Breast epithelium (tissue), 4 donors: ENCODE results near the gene OR8B8. TPM values are rescaled to one million over a fixed set of nuclear protein-coding genes. Genes with fewer than 3 reads are reported as not detected.
"Not testable (repeated sequence)": the region's sequence is repeated elsewhere in the genome, so short reads cannot be mapped to it uniquely, and the experiment has no call there.

Experiments used
- DNase-seq, 2 donors: peaks; one replicate each; pipeline ENCODE4 v3.0.0-alpha.2; 2019; ENCODE audit warnings: low spot score in 2 of 2
- H3K27ac ChIP-seq, 2 donors: fragments of 200-600 bp; sonication (generic) in 1 of 2; one replicate each; pipeline ENCODE4 v1.5.1; 2016 to 2019; ENCODE audit warnings: mild to moderate bottlenecking in 1 of 2
- H3K27me3 ChIP-seq, 2 donors: fragments of 200-600 bp; sonication (generic) in 1 of 2; one replicate each; pipeline versions ENCODE4 v1.5.1 to v1.6.0; 2017 to 2019; ENCODE audit warnings: control low read depth in 1 of 2, mild to moderate bottlenecking in 1 of 2
- H3K36me3 ChIP-seq: fragments of 200-600 bp; one replicate; pipeline ENCODE4 v1.5.1; 2019
- H3K4me1 ChIP-seq, 2 donors: fragments of 200-600 bp; sonication (generic); one replicate each; pipeline ENCODE4 v1.5.1; 2016 to 2019; ENCODE audit warnings: control low read depth in 1 of 2
- H3K4me3 ChIP-seq, 3 donors: fragments of 200-600 bp; sonication (generic); 1 replicate in 2 of 3; 2 replicates in 1 of 3; pipeline ENCODE4 v1.5.1; 2016 to 2019; ENCODE audit warnings: mild to moderate bottlenecking in 3 of 3, moderate library complexity in 2 of 3
- H3K9me3 ChIP-seq, 2 donors: fragments of 200-600 bp; sonication (generic) in 1 of 2; one replicate each; pipeline ENCODE4 v1.5.1; 2016 to 2019; ENCODE audit warnings: control low read depth in 1 of 2
- POLR2A ChIP-seq: fragments of 450-650 bp; IDR thresholded peaks from one replicate; pipeline ENCODE4 v1.6.1; 2016; ENCODE audit warnings: antibody characterized with exemption, mild to moderate bottlenecking, moderate library complexity
- POLR2AphosphoS5 ChIP-seq, 3 donors: sonication (generic); formaldehyde crosslinking; IDR thresholded peaks; one replicate each; pipeline ENCODE4 v1.6.1; 2017; ENCODE audit warnings: antibody characterized with exemption in 3 of 3
- intact Hi-C: fragments of 100-400 bp; cut with DNase I; formaldehyde crosslinking; loops from one replicate; pipeline ENCODE4 v1.15.1; 2023; ENCODE audit warnings: low total_unique reads
- total RNA-seq, 3 donors: library from RNA; depleted of rRNA; stranded (reverse); fragments of >200 nt; gene quantifications; one replicate each; pipeline ENCODE4 v1.1.0, GENCODE V29; 2016
- TF ChIP-seq, protein P1 (sequence below), 3 donors: fragments of 450-650 bp; IDR thresholded peaks; one replicate each; pipeline ENCODE4 v1.5.1; 2016 to 2017; ENCODE audit warnings: antibody characterized with exemption in 3 of 3, mild to moderate bottlenecking in 3 of 3, moderate library complexity in 3 of 3

OR8B8 gene
- total RNA-seq, 3 donors from 2014 or later: not detected

DNA sequence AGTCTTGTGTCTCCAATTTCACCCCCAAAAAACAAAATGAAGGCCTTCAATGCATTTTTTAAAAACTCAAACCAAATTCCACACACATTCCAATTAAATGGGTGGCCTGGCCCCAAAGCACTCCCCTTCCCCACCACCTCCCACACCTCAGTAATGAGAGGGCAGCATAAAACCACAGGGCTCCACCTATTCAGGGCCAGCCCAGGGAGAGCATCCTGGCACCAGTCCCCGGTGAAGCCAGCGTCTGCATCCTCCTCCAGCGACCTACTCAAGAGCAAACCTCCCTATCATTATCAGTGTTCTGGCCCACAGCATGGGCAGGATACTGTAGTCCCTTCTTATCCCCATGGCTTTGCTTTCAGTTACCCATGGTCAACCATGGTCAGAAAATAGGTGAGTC, 17.8 kb upstream of the OR8B8 start:
- intact Hi-C loops: no loop called here
- H3K27me3 ChIP-seq: no peaks in the 10 kb centered on the region
- TF ChIP-seq POLR2AphosphoS5 (IDR thresholded peaks at IDR 0.05) (no peak), POLR2A (no peak)
- TF ChIP-seq, protein P1, sequence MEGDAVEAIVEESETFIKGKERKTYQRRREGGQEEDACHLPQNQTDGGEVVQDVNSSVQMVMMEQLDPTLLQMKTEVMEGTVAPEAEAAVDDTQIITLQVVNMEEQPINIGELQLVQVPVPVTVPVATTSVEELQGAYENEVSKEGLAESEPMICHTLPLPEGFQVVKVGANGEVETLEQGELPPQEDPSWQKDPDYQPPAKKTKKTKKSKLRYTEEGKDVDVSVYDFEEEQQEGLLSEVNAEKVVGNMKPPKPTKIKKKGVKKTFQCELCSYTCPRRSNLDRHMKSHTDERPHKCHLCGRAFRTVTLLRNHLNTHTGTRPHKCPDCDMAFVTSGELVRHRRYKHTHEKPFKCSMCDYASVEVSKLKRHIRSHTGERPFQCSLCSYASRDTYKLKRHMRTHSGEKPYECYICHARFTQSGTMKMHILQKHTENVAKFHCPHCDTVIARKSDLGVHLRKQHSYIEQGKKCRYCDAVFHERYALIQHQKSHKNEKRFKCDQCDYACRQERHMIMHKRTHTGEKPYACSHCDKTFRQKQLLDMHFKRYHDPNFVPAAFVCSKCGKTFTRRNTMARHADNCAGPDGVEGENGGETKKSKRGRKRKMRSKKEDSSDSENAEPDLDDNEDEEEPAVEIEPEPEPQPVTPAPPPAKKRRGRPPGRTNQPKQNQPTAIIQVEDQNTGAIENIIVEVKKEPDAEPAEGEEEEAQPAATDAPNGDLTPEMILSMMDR (IDR thresholded peaks at IDR 0.05): no peak
- no peaks in the 10 kb centered on the region for H3K36me3 ChIP-seq
- DNase-seq: no peak
- no peak overlapping the region for H3K4me3 ChIP-seq
- H3K4me1 ChIP-seq: no peaks in the 10 kb centered on the region
- H3K9me3 ChIP-seq: no peaks in the 10 kb centered on the region
- no peak overlapping the region for H3K27ac ChIP-seq

DNA sequence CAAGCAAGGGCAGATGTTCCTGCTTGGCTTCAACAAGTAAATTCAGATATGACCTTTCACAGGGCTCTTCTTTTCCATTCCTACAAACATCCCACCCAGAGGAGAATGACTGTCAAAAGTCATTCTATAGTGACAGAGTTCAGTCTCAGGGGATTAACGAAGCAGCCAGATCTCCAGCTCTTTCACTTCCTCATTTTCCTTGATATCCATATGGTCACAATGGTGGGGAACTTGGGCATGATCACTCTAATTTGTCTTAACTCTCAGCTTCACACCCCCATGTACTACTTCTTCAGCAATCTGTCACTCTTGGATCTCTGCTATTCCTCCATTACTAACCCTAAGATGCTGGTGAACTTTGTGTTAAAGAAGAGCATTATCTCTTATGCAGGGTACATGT, 15.0 kb upstream of the OR8B8 start:
- Histone ChIP-seq H3K27ac (no peak overlapping the region), H3K27me3 (no peaks in the 10 kb centered on the region), H3K36me3 (no peaks in the 10 kb centered on the region), H3K4me3 (no peak overlapping the region), H3K4me1 (no peaks in the 10 kb centered on the region), H3K9me3 (no peaks in the 10 kb centered on the region)
- DNase-seq: no peak
- intact Hi-C loops: no loop called here
- TF ChIP-seq POLR2AphosphoS5 (IDR thresholded peaks at IDR 0.05) (no peak), POLR2A (no peak)
- TF ChIP-seq, protein P1 (IDR thresholded peaks at IDR 0.05): no peak

DNA sequence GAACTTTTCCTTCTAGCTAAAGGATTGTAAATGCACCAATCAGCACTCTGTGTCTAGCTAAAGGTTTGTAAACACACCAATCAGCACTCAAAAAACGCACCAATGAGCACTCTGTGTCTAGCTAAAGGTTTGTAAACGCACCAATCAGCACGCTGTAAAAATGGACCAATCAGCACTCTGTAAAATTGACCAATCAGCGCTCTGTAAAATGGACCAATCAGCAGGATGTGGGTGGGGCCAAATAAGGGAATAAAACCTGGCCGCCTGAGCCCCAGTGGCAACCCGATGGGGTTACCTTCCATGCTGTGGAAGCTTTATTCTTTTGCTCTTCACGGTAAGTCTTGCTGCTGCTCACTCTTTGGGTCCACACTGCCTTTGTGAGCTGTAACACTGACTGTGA, 13.9 kb upstream of the OR8B8 start:
- H3K4me3 ChIP-seq, intact Hi-C loops, H3K27me3 ChIP-seq, H3K36me3 ChIP-seq, H3K9me3 ChIP-seq, H3K27ac ChIP-seq, DNase-seq, H3K4me1 ChIP-seq: not testable (repeated sequence)

DNA sequence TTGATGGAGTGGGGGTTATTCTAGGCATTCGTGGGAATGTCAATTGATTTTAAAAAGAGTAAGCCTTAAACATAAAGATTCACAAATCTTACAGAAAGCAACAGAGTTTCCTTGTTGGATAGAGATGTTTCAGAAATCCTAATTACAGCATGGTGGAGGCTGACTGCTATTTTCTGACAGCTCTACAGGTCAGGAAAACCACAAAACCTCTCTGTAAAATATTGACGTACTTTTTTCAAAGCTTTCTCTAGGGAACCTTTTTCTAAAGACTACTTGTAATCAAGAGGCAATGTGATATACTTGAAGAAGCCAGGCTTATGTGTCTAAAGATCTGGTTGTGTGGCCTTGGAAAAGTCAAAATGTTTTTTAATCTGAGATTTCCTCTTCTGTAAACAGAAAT, 9.1 kb upstream of the OR8B8 start:
- no peaks in the 10 kb centered on the region for H3K27me3 ChIP-seq
- H3K36me3 ChIP-seq: no peaks in the 10 kb centered on the region
- no peak overlapping the region for H3K4me3 ChIP-seq
- H3K9me3 ChIP-seq: no peaks in the 10 kb centered on the region
- no peak overlapping the region for H3K27ac ChIP-seq
- intact Hi-C loops: no loop called here
- DNase-seq: no peak
- TF ChIP-seq POLR2AphosphoS5 (IDR thresholded peaks at IDR 0.05) (no peak), POLR2A (no peak)
- TF ChIP-seq, protein P1 (IDR thresholded peaks at IDR 0.05): no peak
- H3K4me1 ChIP-seq: no peaks in the 10 kb centered on the region

DNA sequence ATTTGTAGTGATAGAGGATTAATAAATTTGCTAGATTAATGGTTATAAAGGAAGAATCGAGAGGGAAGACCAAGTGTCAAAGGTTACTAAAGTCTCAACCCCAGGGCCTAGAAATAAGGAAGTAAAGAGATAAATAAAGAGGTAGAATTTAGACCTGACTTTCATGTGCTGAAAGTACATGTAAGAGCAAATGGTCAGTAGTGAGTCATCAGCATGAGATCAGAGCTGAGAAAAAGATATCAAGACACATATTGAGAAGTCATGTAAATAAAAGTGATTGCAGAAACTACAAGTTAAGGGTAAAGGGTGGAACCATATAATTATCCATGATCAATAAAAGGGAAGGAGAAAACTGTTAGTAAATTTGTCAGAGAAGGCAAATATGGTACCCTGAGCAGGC, 1.4 kb upstream of the OR8B8 start:
- intact Hi-C loops: no loop called here
- Histone ChIP-seq H3K27ac (no peak overlapping the region), H3K27me3 (no peaks in the 10 kb centered on the region), H3K4me3 (no peak overlapping the region), H3K9me3 (no peaks in the 10 kb centered on the region), H3K4me1 (no peaks in the 10 kb centered on the region), H3K36me3 (no peaks in the 10 kb centered on the region)
- no peak for DNase-seq
- TF ChIP-seq, protein P1 (IDR thresholded peaks at IDR 0.05): no peak
- TF ChIP-seq POLR2A: no peak
- TF ChIP-seq POLR2AphosphoS5 (IDR thresholded peaks at IDR 0.05): no peak

DNA sequence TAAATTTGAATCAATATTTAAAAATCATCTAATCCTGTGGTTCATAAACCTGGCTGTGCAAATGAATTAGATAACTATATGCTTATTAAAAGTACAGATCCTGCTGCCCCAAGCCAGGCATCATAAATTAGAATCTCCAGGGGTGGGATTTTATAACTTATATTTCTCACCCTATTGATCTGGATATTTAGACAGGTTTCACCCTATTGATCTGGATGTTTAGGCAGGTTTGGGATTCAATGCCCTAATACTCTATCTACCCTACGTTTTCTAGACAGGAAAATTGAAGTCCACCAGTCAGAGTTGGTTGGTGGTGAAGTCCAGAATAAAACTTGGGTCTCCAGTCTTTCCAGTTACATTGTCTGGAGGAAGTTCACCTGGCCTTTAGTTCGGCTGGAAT, 2.6 kb downstream of the OR8B8 start:
- no peak overlapping the region for H3K27ac ChIP-seq
- no peak overlapping the region for H3K4me3 ChIP-seq
- intact Hi-C loops: no loop called here
- H3K4me1 ChIP-seq: no peaks in the 10 kb centered on the region
- DNase-seq: no peak
- TF ChIP-seq, protein P1 (IDR thresholded peaks at IDR 0.05): no peak
- TF ChIP-seq POLR2AphosphoS5 (IDR thresholded peaks at IDR 0.05) (no peak), POLR2A (no peak)
- no peaks in the 10 kb centered on the region for H3K36me3 ChIP-seq
- H3K9me3 ChIP-seq: peaks cover 0 to 2% of the 10 kb centered on the region in 2 donors
- no peaks in the 10 kb centered on the region for H3K27me3 ChIP-seq
